ENCODE results near the gene KRTCAP2. TPM values are rescaled to one million over a fixed set of nuclear protein-coding genes. Genes with fewer than 3 reads are reported as not detected.

The KRTCAP2 gene
- total and polyA plus RNA-seq, 10 of the 15 experiments (the other 5 are each of a cell fraction or from before 2014, with no cell fraction given): 61.3 to 238 (median 141) TPM

DNA sequence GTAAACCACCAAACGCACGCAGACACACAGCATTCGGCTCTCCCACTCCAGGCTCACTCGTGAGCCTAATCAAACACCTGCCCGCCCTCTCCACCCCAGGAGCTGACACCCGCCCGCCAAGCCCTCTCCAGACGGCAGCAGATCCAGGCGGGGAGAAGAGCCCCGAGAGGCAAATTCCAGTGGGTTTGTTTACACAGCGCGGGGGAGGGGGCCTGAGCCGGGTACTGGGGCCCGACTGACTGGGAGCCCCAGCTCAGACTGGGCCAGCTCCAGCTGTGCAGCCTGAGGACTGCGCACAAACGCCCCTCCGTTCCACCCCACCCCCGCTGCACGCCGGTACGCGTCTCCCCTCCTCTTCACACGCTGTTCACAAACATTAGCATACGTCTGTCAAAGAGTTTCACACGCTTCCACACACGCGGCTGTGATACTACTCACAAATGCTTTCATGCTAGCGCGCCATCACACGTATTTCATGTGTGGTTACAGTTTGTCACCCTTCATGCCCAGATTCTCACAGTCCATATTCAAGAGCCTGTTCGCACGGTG, 46.5 kb downstream of the KRTCAP2 start:
- CTCF ChIA-PET: interaction anchor here (0.7 to 1.9 kb wide), 3 partner anchors 35 to 46 kb away, joined by 3 to 6 read pairs (median 5); partner anchors contain the start of gene KRTCAP2
- peaks cover 14 to 24% of the 10 kb centered on the region in 2 experiments for H3K27me3 ChIP-seq (replicated peaks in 1 of 2; ENCODE audit: control insufficient read depth in 2 of 2, insufficient read depth in 2 of 2, low read length in 1 of 2)
- H3K4me3 ChIP-seq: no peak overlapping the region
- H3K4me1 ChIP-seq (ENCODE audit: control insufficient read depth, insufficient read depth, low read length): peaks cover 14% of the 10 kb centered on the region
- SMC1A ChIA-PET (ENCODE audit: uncharacterized antibody, unreplicated experiment): no interaction called here
- intact Hi-C loops (cut with micrococcal nuclease; ENCODE audit: unreplicated experiment): no loop called here
- H3K36me3 ChIP-seq (ENCODE audit: control insufficient read depth in 2 of 2, insufficient read depth in 2 of 2, low read length in 1 of 2): no peaks in the 10 kb centered on the region
- POLR2A ChIA-PET: interaction anchor here (0.5 kb wide), 1 partner anchor 447 kb away, joined by 3 read pairs; no protein-coding TSS in a partner anchor
- FAIRE-seq (no peak), DNase-seq (ENCODE audit: low read depth, low spot score) (no peak), ATAC-seq (peak; percentile 59)
- H3K79me2 ChIP-seq (ENCODE audit: control insufficient read depth, insufficient read depth, low read length): no peaks in the 10 kb centered on the region
- no peaks in the 10 kb centered on the region for H4K20me1 ChIP-seq (ENCODE audit: control insufficient read depth, insufficient read depth)
- H3K9me3 ChIP-seq (replicated peaks; ENCODE audit: control insufficient read depth, insufficient read depth, low read length): no peaks in the 10 kb centered on the region
- H2AFZ ChIP-seq (ENCODE audit: control insufficient read depth, low read depth, low read length): no peak overlapping the region; the same call in 1 of the 2 replicates
- peak overlapping the region; percentile 75 for H3K4me2 ChIP-seq (ENCODE audit: control insufficient read depth, insufficient read depth)
- RAD21 ChIA-PET (ENCODE audit: unreplicated experiment): interaction anchor here (1.2 kb wide), 2 partner anchors 41 kb away, joined by 3 to 4 read pairs; no protein-coding TSS in a partner anchor
- TF ChIP-seq, protein P1, sequence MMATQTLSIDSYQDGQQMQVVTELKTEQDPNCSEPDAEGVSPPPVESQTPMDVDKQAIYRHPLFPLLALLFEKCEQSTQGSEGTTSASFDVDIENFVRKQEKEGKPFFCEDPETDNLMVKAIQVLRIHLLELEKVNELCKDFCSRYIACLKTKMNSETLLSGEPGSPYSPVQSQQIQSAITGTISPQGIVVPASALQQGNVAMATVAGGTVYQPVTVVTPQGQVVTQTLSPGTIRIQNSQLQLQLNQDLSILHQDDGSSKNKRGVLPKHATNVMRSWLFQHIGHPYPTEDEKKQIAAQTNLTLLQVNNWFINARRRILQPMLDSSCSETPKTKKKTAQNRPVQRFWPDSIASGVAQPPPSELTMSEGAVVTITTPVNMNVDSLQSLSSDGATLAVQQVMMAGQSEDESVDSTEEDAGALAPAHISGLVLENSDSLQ (IDR thresholded peaks at IDR 0.05): peak; percentile 90
- TF ChIP-seq, protein P2, sequence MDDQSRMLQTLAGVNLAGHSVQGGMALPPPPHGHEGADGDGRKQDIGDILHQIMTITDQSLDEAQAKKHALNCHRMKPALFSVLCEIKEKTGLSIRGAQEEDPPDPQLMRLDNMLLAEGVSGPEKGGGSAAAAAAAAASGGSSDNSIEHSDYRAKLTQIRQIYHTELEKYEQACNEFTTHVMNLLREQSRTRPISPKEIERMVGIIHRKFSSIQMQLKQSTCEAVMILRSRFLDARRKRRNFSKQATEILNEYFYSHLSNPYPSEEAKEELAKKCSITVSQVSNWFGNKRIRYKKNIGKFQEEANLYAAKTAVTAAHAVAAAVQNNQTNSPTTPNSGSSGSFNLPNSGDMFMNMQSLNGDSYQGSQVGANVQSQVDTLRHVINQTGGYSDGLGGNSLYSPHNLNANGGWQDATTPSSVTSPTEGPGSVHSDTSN (IDR thresholded peaks at IDR 0.05; ENCODE audit: insufficient replicate concordance, low read depth, low read length): no peak
- TF ChIP-seq MEF2B (IDR thresholded peaks at IDR 0.05; ENCODE audit: partially characterized antibody, poor library complexity, severe bottlenecking) (peak; percentile 26), MTA3 (IDR thresholded peaks at IDR 0.05; ENCODE audit: borderline replicate concordance, low read length) (no peak), MEF2A (IDR thresholded peaks at IDR 0.05; ENCODE audit: insufficient read depth, low read depth, low read length) (no peak), RUNX3 (IDR thresholded peaks at IDR 0.05; ENCODE audit: low read length) (no peak), MXI1 (IDR thresholded peaks at IDR 0.05; ENCODE audit: low read depth, low read length) (peak; percentile 25; the same call in 1 of the 2 replicates)
- in situ Hi-C loops (cut with MboI): no loop called here
- no peak overlapping the region for H3K9ac ChIP-seq (ENCODE audit: control insufficient read depth, insufficient read depth, low read length)
- no peak overlapping the region for H3K27ac ChIP-seq (ENCODE audit: control insufficient read depth, insufficient read depth)
- no TSS peak for BruUV-seq (replicated peaks)
- WGBS (ENCODE audit: insufficient coverage, insufficient replicate concordance, low lambda C conversion rate, missing lambda C conversion rate): 17% methylated on average over 23 of the region's 32 CpGs

Measured in GM12878 (cell line).